HUES64 (cell line): ENCODE data around the gene ZFPM1.

Source experiments
- H3K27ac ChIP-seq: 2 replicates; pipeline ENCODE4 v1.7.0; 2013; ENCODE audit warnings: low read depth, low read length, inconsistent platforms
- H3K27me3 ChIP-seq: 2 replicates; pipeline ENCODE4 v1.6.1; 2013; ENCODE audit warnings: mild to moderate bottlenecking, low read length; ENCODE audit not compliant: insufficient read depth
- H3K36me3 ChIP-seq: 2 replicates; pipeline ENCODE4 v1.6.1; 2013; ENCODE audit warnings: mild to moderate bottlenecking, low read length; ENCODE audit not compliant: insufficient read depth
- H3K4me1 ChIP-seq: 2 replicates; pipeline ENCODE4 v1.6.1; 2013; ENCODE audit warnings: mild to moderate bottlenecking, low read length, moderate library complexity; ENCODE audit not compliant: insufficient read depth
- H3K4me3 ChIP-seq: 2 replicates; pipeline ENCODE4 v1.5.1; 2013; ENCODE audit warnings: mild to moderate bottlenecking, low read length, moderate library complexity
- H3K9ac ChIP-seq: 2 replicates; pipeline ENCODE4 v1.6.1; 2013; ENCODE audit warnings: mild to moderate bottlenecking, low read depth, low read length
- H3K9me3 ChIP-seq: 2 replicates; pipeline ENCODE4 v1.6.1; 2013; ENCODE audit warnings: low read depth, low read length; ENCODE audit not compliant: insufficient read depth
- WGBS: fragments of 150-250, 120-280 bp; methylation state at CpG from one replicate; pipeline ENCODE4 v1.1.7; 2013; ENCODE audit warnings: missing lambda C conversion rate; 5-methylcytosine and 5-hydroxymethylcytosine counted together

ZFPM1 gene

DNA sequence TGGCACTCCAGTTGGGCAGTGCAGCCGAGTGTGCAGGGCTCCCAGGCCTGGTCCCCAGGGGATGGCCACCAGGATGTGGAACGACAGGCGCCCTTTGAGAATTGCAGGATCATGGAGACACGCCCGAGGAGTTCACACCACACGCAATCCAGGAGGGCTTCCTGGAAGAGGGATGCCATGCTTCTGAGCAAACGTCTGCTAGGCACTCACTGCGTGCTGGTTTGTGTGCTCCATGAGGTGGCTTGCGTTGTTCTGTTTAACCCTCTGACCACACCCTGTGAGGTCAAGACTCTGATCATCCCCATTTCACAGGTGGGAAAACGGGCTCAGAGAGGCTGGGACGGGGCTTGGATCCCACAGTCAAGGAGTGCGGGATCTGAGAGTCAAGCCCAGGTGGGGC lies 32.6 kb upstream of the ZFPM1 start:
- 90% methylated on average over 12 of the region's 12 CpGs for WGBS
- Histone ChIP-seq H3K9me3 (no peaks in the 10 kb centered on the region), H3K27ac (no peak overlapping the region), H3K9ac (no peak overlapping the region), H3K4me1 (no peaks in the 10 kb centered on the region), H3K4me3 (no peak overlapping the region), H3K27me3 (no peaks in the 10 kb centered on the region), H3K36me3 (no peaks in the 10 kb centered on the region)

DNA sequence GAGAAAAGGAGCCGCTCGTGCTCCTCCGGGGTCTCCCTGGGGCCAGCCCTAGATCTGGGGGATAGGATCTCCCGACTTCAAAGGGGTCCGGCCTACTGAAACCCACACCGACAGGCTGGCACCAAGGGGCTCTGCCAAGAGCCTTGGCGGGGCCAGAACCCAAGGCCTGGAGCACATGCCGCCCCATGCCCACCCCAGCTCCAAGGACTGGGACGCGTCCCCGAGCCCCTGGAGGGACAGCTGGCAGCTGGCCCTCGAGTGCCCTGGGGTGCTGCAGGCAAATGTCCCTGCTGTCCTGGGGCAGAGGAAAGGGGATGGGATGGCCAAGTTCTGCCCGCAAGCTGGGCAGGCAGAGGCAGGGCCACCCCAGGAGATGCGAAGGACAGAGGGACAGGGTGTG lies 31.8 kb upstream of the ZFPM1 start:
- no peaks in the 10 kb centered on the region for H3K27me3 ChIP-seq
- no peak overlapping the region for H3K27ac ChIP-seq
- H3K4me1 ChIP-seq = no peaks in the 10 kb centered on the region
- no peaks in the 10 kb centered on the region for H3K9me3 ChIP-seq
- no peak overlapping the region for H3K9ac ChIP-seq
- H3K4me3 ChIP-seq = no peak overlapping the region
- 95% methylated on average over 13 of the region's 14 CpGs for WGBS
- no peaks in the 10 kb centered on the region for H3K36me3 ChIP-seq

DNA sequence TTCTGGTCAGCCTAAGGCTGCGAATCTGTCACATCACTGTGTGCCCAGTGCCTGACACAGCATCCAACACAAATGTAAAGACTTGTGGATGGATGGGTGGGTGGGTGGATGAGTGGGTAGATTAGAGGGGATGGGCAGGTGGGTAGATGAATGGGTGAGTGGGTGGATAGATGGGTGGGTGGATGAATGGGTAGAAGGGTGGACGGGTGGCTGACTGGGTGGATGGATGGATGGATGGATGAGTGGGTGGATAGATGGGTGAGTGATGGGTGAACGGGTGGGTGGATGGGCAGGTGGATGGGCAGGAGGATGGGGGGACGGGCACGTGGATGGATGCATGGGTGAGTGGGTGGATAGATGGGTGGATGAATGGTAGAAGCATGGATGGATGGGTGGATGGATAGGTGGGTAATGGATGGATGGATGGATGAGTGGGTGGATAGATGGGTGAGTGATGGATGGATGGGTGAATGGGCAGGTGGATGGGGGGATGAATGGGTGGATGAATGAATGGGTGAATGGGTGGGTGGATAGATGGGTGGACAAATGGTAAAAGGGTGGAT lies 31.1 kb upstream of the ZFPM1 start:
- H3K4me3 ChIP-seq = no peak overlapping the region
- no peak overlapping the region for H3K27ac ChIP-seq
- H3K9ac ChIP-seq = no peak overlapping the region
- H3K36me3 ChIP-seq = no peaks in the 10 kb centered on the region
- no peaks in the 10 kb centered on the region for H3K4me1 ChIP-seq
- H3K9me3 ChIP-seq = no peaks in the 10 kb centered on the region
- H3K27me3 ChIP-seq = no peaks in the 10 kb centered on the region
- 55% methylated on average over 5 of the region's 5 CpGs for WGBS

DNA sequence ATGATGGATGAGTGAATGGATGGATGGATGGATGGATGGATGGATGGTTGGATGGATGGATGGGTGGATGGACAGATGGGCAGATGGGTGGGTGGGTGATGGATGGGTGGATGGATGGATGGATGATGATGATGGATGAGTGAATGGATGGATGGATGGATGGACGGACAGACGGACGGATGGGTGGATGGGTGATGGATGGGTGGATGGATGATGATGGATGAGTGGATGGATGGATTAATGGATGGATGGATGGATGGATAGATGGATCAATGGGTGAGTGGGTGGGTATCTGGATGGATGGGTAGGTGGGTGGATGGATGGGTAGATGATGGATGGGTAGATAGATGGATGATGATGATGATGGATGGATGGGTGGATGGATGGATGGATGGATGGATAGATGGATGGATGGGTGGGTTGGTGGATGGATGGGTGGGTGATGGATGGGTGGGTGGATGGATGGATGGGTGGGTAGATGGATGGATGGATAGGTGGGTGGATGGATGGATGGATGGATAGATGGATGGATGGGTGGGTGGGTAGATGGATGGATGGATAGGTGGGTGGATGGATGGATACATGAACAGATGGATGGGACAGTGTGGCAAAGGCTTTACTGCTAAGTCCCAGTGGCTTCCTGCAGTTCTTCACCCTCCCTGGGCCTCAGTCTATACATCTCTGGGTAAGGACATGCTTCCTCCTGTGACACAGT lies 30.2 kb upstream of the ZFPM1 start:
- H3K27ac ChIP-seq = no peak overlapping the region
- no peaks in the 10 kb centered on the region for H3K36me3 ChIP-seq
- H3K4me3 ChIP-seq = no peak overlapping the region
- no peaks in the 10 kb centered on the region for H3K27me3 ChIP-seq
- H3K4me1 ChIP-seq = no peaks in the 10 kb centered on the region
- no peak overlapping the region for H3K9ac ChIP-seq
- WGBS = 50% methylated on average over 3 of the region's 3 CpGs
- no peaks in the 10 kb centered on the region for H3K9me3 ChIP-seq

DNA sequence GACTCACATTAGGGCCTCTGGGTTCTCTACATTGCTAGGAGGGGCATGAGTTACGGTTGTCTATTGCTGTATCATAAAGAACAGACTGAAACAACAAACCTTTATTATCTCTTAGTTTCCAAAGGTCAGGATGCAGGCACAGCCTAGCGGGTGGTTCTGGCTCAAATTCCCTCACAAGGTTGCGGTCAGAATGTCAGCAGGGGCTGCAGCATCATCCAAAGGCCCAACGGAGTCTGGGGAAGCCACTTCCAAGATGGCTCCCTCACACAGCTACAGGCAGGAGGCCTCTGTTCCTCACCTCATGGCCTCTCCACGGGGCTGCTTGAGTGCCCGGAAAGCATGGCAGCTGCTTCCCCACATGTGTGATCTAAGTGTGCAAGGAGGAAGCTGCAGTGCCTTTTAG lies 29.6 kb upstream of the ZFPM1 start:
- H3K4me1 ChIP-seq = no peaks in the 10 kb centered on the region
- H3K36me3 ChIP-seq = no peaks in the 10 kb centered on the region
- no peak overlapping the region for H3K27ac ChIP-seq
- H3K4me3 ChIP-seq = no peak overlapping the region
- no peaks in the 10 kb centered on the region for H3K9me3 ChIP-seq
- no peaks in the 10 kb centered on the region for H3K27me3 ChIP-seq
- H3K9ac ChIP-seq = no peak overlapping the region
- WGBS = 89% methylated on average over 6 of the region's 6 CpGs

DNA sequence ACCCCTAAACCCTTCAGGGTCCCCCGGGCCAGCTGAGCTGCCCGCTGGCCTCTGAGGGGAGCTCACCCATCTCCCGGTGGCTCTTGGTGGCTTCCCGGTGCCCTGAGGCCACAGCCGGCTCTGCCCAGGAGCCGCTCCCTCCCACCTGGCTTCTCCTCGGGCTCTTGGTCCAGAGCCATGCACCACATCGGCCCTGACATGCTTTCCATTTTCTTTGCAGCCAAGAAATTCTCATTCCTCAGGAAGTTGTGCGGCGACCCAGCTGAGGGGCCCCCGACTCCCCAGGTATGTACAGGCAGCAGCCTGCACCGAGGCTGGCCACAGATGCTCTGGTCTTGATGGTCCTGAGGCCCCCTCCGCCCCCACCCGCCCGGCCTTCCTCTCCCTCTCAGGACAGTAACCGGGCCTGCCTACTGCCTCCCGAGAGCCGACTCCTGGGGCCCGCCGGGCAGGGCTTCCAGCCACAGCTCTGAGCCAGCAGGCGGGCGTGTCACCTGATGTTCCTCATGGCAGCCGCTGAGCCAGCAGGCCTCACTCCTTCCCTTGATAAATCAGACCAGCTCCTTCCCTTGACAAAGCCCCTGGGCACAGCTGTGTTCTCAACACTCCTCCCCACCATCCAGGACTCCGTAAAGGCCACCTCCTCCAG lies 28.4 kb upstream of the ZFPM1 start:
- 85% methylated on average over 24 of the region's 24 CpGs for WGBS
- Histone ChIP-seq H3K27ac (no peak overlapping the region), H3K4me3 (no peak overlapping the region), H3K36me3 (no peaks in the 10 kb centered on the region), H3K9ac (no peak overlapping the region), H3K9me3 (no peaks in the 10 kb centered on the region), H3K27me3 (0 out of 2 replicates have a peak, but pooled peaks cover under 1% of the 10 kb centered on the region), H3K4me1 (no peaks in the 10 kb centered on the region)

GRCh38 chr16:88426018-88426417 lies 27.1 kb upstream of the ZFPM1 start:
- peaks cover 13% of the 10 kb centered on the region for H3K27me3 ChIP-seq
- H3K36me3 ChIP-seq = no peaks in the 10 kb centered on the region
- H3K4me3 ChIP-seq = no peak overlapping the region
- H3K4me1 ChIP-seq = no peaks in the 10 kb centered on the region
- WGBS = 91% methylated on average over 13 of the region's 13 CpGs
- H3K27ac ChIP-seq = no peak overlapping the region
- H3K9ac ChIP-seq = no peak overlapping the region
- no peaks in the 10 kb centered on the region for H3K9me3 ChIP-seq

- Histone ChIP-seq H3K36me3 (no peaks in the 10 kb centered on the region), H3K9me3 (no peaks in the 10 kb centered on the region), H3K27me3 (peaks cover 24% of the 10 kb centered on the region), H3K27ac (no peak overlapping the region), H3K4me3 (no peak overlapping the region), H3K9ac (no peak overlapping the region), H3K4me1 (no peaks in the 10 kb centered on the region)
- 94% methylated on average over 19 of the region's 19 CpGs for WGBS
Measured at GRCh38 chr16:88427376-88427775, 25.7 kb upstream of the ZFPM1 start.

- Histone ChIP-seq H3K27ac (no peak overlapping the region), H3K4me1 (no peaks in the 10 kb centered on the region)
Measured at GRCh38 chr16:88428156-88428555, 24.9 kb upstream of the ZFPM1 start.

GRCh38 chr16:88428616-88429386 lies 24.3 kb upstream of the ZFPM1 start:
- H3K4me3 ChIP-seq = no peak overlapping the region
- H3K36me3 ChIP-seq = no peaks in the 10 kb centered on the region
- no peaks in the 10 kb centered on the region for H3K4me1 ChIP-seq
- 91% methylated on average over 34 of the region's 34 CpGs for WGBS
- H3K9me3 ChIP-seq = no peaks in the 10 kb centered on the region
- no peak overlapping the region for H3K9ac ChIP-seq
- peaks cover 24% of the 10 kb centered on the region for H3K27me3 ChIP-seq
- no peak overlapping the region for H3K27ac ChIP-seq

More at GRCh38 chr16:88428156-88428555, 24.9 kb upstream of the ZFPM1 start:
- Histone ChIP-seq H3K9me3 (no peaks in the 10 kb centered on the region), H3K9ac (no peak overlapping the region), H3K4me3 (no peak overlapping the region), H3K27me3 (peaks cover 24% of the 10 kb centered on the region), H3K36me3 (no peaks in the 10 kb centered on the region)
- WGBS = 92% methylated on average over 19 of the region's 19 CpGs
